Panc1 (cell line): Measurements from ENCODE around the gene CDH8. TPM values are rescaled to one million over a fixed set of nuclear protein-coding genes. Genes with fewer than 3 reads are reported as not detected.
"Not testable (repeated sequence)": the region's sequence is repeated elsewhere in the genome, so short reads cannot be mapped to it uniquely, and the experiment has no call there.

Source experiments
- ATAC-seq: fragments of 200-7000 bp; cut with Tn5 transposase; 2 replicates; pipeline ENCODE4 v1.9.1; 2020; ENCODE audit warnings: mild to moderate bottlenecking, moderate library complexity
- BruUV-seq: library from RNA; stranded (reverse); fragments of 400-500 nt; replicated peaks from 2 replicates; lab custom pipeline; 2021; lab: Mats Ljungman, UMichigan
- CTCF ChIA-PET: fragments of 300-600 bp; sonication (Branson Sonifier 250); formaldehyde crosslinking; loops from one replicate; lab custom pipeline; 2022; ENCODE audit warnings: antibody characterized with exemption; lab: Charles Lee
- POLR2A ChIA-PET: fragments of 300-600 bp; sonication (Branson Sonifier 250); formaldehyde crosslinking; loops from one replicate; lab custom pipeline; 2022; ENCODE audit warnings: antibody characterized with exemption; lab: Charles Lee
- DNase-seq: peaks from one replicate; pipeline ENCODE4 v3.0.0-alpha.2; 2010; ENCODE audit warnings: low read depth, low spot score
- H3K27ac ChIP-seq: 2 replicates; pipeline ENCODE4 v1.5.1; 2011; ENCODE audit warnings: mild to moderate bottlenecking, low read length, inconsistent platforms
- H3K27me3 ChIP-seq: fragments of 200-500 bp; sonication (Bioruptor generic); 2 replicates; pipeline ENCODE4 v1.6.0; 2014; ENCODE audit warnings: low read length, inconsistent platforms; ENCODE audit not compliant: control insufficient read depth, insufficient read depth
- H3K36me3 ChIP-seq: fragments of 200-500 bp; sonication (Bioruptor generic); 2 replicates; pipeline ENCODE4 v1.5.1; 2014; ENCODE audit warnings: inconsistent platforms, mild to moderate bottlenecking, low read length, moderate library complexity; ENCODE audit not compliant: control insufficient read depth, insufficient read depth
- H3K4me1 ChIP-seq: 2 replicates; pipeline ENCODE4 v1.5.1; 2011; ENCODE audit warnings: inconsistent platforms, mild to moderate bottlenecking, low read length, moderate library complexity; ENCODE audit not compliant: control insufficient read depth, insufficient read depth
- H3K4me3 ChIP-seq, 2 experiments: 2 replicates each; pipeline ENCODE4 v1.5.1; 2011 to 2012; ENCODE audit warnings: low read depth in 2 of 2, low read length in 2 of 2, mild to moderate bottlenecking in 2 of 2, inconsistent platforms in 1 of 2, moderate library complexity in 1 of 2
- H3K9me3 ChIP-seq: fragments of 200-500 bp; sonication (Bioruptor generic); 2 replicates; pipeline ENCODE4 v1.5.1; 2014; ENCODE audit warnings: low read depth, mild to moderate bottlenecking, inconsistent platforms, low read length, moderate library complexity; ENCODE audit not compliant: control insufficient read depth, insufficient read depth
- CTCF ChIP-seq: fragments of 450-650 bp; IDR thresholded peaks from 2 replicates; pipeline ENCODE4 v1.5.1; 2017; ENCODE audit warnings: mild to moderate bottlenecking
- POLR2AphosphoS5 ChIP-seq: IDR thresholded peaks from 2 replicates; pipeline ENCODE4 v1.6.1; 2012; ENCODE audit warnings: mild to moderate bottlenecking, low read depth, low read length, moderate library complexity
- REST ChIP-seq, 2 experiments: IDR thresholded peaks; 2 replicates each; pipeline ENCODE4 v1.6.1; 2011 to 2012; ENCODE audit warnings: low read depth in 2 of 2, control low read depth in 1 of 2, low read length in 1 of 2, mild to moderate bottlenecking in 1 of 2, moderate library complexity in 1 of 2; ENCODE audit not compliant: insufficient read depth in 1 of 2
- SIN3A ChIP-seq: IDR thresholded peaks from 2 replicates; pipeline ENCODE4 v1.6.1; 2012; ENCODE audit warnings: low read depth, mild to moderate bottlenecking, low read length, moderate library complexity, borderline replicate concordance; ENCODE audit not compliant: insufficient read depth
- TCF7L2 ChIP-seq: IDR thresholded peaks from 2 replicates; pipeline ENCODE4 v1.6.1; 2011; ENCODE audit warnings: mild to moderate bottlenecking, low read depth, low read length, inconsistent platforms
- in situ Hi-C: cut with HindIII; loops from 2 replicates; pipeline ENCODE4 v1.10.0; 2016; ENCODE audit warnings: low sequenced_read_pairs, low pct_unique_long_range_greater_than_20kb
- intact Hi-C: fragments of 100-400 bp; cut with micrococcal nuclease; formaldehyde crosslinking; loops from one replicate; pipeline ENCODE4 v1.10.0; 2022; ENCODE audit not compliant: unreplicated experiment
- total RNA-seq: library from RNA; stranded (reverse); gene quantifications from one replicate; pipeline ENCODE4 v1.2.1, GENCODE V29; 2021; ENCODE audit not compliant: unreplicated experiment

The CDH8 gene
- total RNA-seq, 1 experiment from 2014 or later = 0.21 TPM

GRCh38 chr16:61807551-61807950 is 228.7 kb downstream of the CDH8 start:
- DNase-seq (no peak), ATAC-seq (no peak)
- intact Hi-C loops = no loop called here
- H3K9me3 ChIP-seq = no peaks in the 10 kb centered on the region
- no TSS peak for BruUV-seq
- POLR2A ChIA-PET = no interaction called here
- in situ Hi-C loops = no loop called here
- TF ChIP-seq REST (IDR thresholded peaks at IDR 0.05; ENCODE audit: insufficient read depth in 1 of 2, low read depth in 2 of 2, low read length in 1 of 2) (no peak), CTCF (no peak), POLR2AphosphoS5 (no peak), SIN3A (no peak), TCF7L2 (no peak)
- H3K4me3 ChIP-seq = no peak overlapping the region
- CTCF ChIA-PET = no interaction called here
- no peaks in the 10 kb centered on the region for H3K36me3 ChIP-seq
- no peak overlapping the region for H3K27ac ChIP-seq
- no peaks in the 10 kb centered on the region for H3K27me3 ChIP-seq
- no peaks in the 10 kb centered on the region for H3K4me1 ChIP-seq

GRCh38 chr16:61801217-61801616 is 235.0 kb downstream of the CDH8 start:
- intact Hi-C loops, H3K27me3 ChIP-seq, H3K36me3 ChIP-seq, ATAC-seq, H3K4me1 ChIP-seq, H3K27ac ChIP-seq, POLR2A ChIA-PET, H3K9me3 ChIP-seq, H3K4me3 ChIP-seq, in situ Hi-C loops, BruUV-seq, CTCF ChIA-PET, DNase-seq: not testable (repeated sequence)

GRCh38 chr16:61798741-61799140 is 237.5 kb downstream of the CDH8 start:
- CTCF ChIA-PET = no interaction called here
- in situ Hi-C loops (no loop called here), intact Hi-C loops (no loop called here)

More at GRCh38 chr16:61798741-61799140, 237.5 kb downstream of the CDH8 start:
- Histone ChIP-seq H3K36me3 (no peaks in the 10 kb centered on the region), H3K4me1 (no peaks in the 10 kb centered on the region), H3K27me3 (no peaks in the 10 kb centered on the region), H3K27ac (no peak overlapping the region), H3K9me3 (no peaks in the 10 kb centered on the region), H3K4me3 (no peak overlapping the region)
- no peak for ATAC-seq
- TF ChIP-seq CTCF (no peak), REST (IDR thresholded peaks at IDR 0.05; ENCODE audit: insufficient read depth in 1 of 2, low read depth in 2 of 2, low read length in 1 of 2) (no peak)
- DNase-seq = no peak
- BruUV-seq = no TSS peak
- POLR2A ChIA-PET = no interaction called here
